Endodermal cell (in vitro differentiated cells): ENCODE measurements around the gene PRDM15. TPM values are rescaled to one million over a fixed set of nuclear protein-coding genes. Genes with fewer than 3 reads are reported as not detected.

Source experiments
- DNase-seq: peaks from one replicate; pipeline ENCODE4 v3.0.0-alpha.2; 2017
- H3K27ac ChIP-seq: 2 replicates; pipeline ENCODE4 v1.5.1; 2013; ENCODE audit warnings: mild to moderate bottlenecking, low read depth, low read length, moderate library complexity
- H3K27me3 ChIP-seq: 2 replicates; pipeline ENCODE4 v1.6.1; 2013; ENCODE audit warnings: mild to moderate bottlenecking, low read length, moderate library complexity; ENCODE audit not compliant: insufficient read depth, control insufficient read depth, poor library complexity, severe bottlenecking
- H3K36me3 ChIP-seq: 2 replicates; pipeline ENCODE4 v1.7.0; 2013; ENCODE audit warnings: mild to moderate bottlenecking, low read length, moderate library complexity; ENCODE audit not compliant: control insufficient read depth, insufficient read depth
- H3K4me1 ChIP-seq: one replicate; pipeline ENCODE4 v1.7.0; 2013; ENCODE audit warnings: low read length; ENCODE audit not compliant: control insufficient read depth, insufficient read depth
- H3K4me3 ChIP-seq: 2 replicates; pipeline ENCODE4 v1.5.1; 2013; ENCODE audit warnings: mild to moderate bottlenecking, low read length, moderate library complexity
- H3K9ac ChIP-seq: 2 replicates; pipeline ENCODE4 v1.6.1; 2013; ENCODE audit warnings: mild to moderate bottlenecking, low read length, moderate library complexity; ENCODE audit not compliant: poor library complexity, severe bottlenecking; ENCODE audit errors: extremely low read depth
- H3K9me3 ChIP-seq: 2 replicates; pipeline ENCODE4 v1.6.1; 2013; ENCODE audit warnings: mild to moderate bottlenecking, low read length, moderate library complexity; ENCODE audit not compliant: control insufficient read depth
- H3K27ac Mint-ChIP-seq: 2 replicates; pipeline ENCODE4 v1.8.0; 2020; ENCODE audit warnings: mixed read lengths
- H3K27me3 Mint-ChIP-seq: 2 replicates; pipeline ENCODE4 v1.8.0; 2021; ENCODE audit warnings: mild to moderate bottlenecking, mixed read lengths; ENCODE audit not compliant: insufficient read depth
- H3K36me3 Mint-ChIP-seq: 2 replicates; pipeline ENCODE4 v1.8.0; 2020; ENCODE audit warnings: low read depth, mixed read lengths
- H3K4me1 Mint-ChIP-seq: 2 replicates; pipeline ENCODE4 v1.8.0; 2020; ENCODE audit warnings: mixed read lengths
- H3K4me3 Mint-ChIP-seq: 2 replicates; pipeline ENCODE4 v1.8.0; 2020; ENCODE audit warnings: mild to moderate bottlenecking, moderate library complexity, mixed read lengths
- H3K9me3 Mint-ChIP-seq: 2 replicates; pipeline ENCODE4 v1.8.0; 2020; ENCODE audit warnings: mild to moderate bottlenecking, mixed read lengths
- CTCF ChIP-seq: fragments of 200-600 bp; sonication (generic); conservative IDR thresholded peaks from 2 replicates; pipeline ENCODE4 v1.5.0; 2021; ENCODE audit warnings: antibody characterized with exemption, mild to moderate bottlenecking
- WGBS, 2 experiments: methylation state at CpG; one replicate each; pipeline versions ENCODE4 v1.1.5 to v1.1.7; 2013; ENCODE audit warnings: missing lambda C conversion rate in 2 of 2, mixed read lengths in 1 of 2; ENCODE audit not compliant: insufficient coverage in 1 of 2, insufficient read length in 1 of 2; 5-methylcytosine and 5-hydroxymethylcytosine counted together
- total RNA-seq, 2 donors: library from RNA; stranded (reverse); fragmentation: NEBNext Ultra II Directional in 1 of 2; extraction: Animal tissue kit (Norgen Biotek cat#: 25700) in 1 of 2; gene quantifications; 2 replicates in 1 of 2; 3 replicates in 1 of 2; pipeline ENCODE4 v1.2.1, GENCODE V29; 2021

PRDM15 gene
- total RNA-seq, 2 donors from 2014 or later: 8.8 to 10.1 TPM

GRCh38 chr21:41808094-41808493 is 71.0 kb downstream of the PRDM15 start:
- WGBS, 2 experiments: 92 to 98% methylated on average over 8 to 18 of the region's 18 CpGs
- Mint-ChIP-seq H3K27me3 (no peaks in the 10 kb centered on the region), H3K9me3 (no peaks in the 10 kb centered on the region), H3K36me3 (peaks cover 36% of the 10 kb centered on the region), H3K4me1 (peaks cover 9% of the 10 kb centered on the region), H3K4me3 (no peak overlapping the region), H3K27ac (no peak overlapping the region)
- peaks cover 13% of the 10 kb centered on the region for H3K36me3 ChIP-seq
- H3K9me3 ChIP-seq: no peaks in the 10 kb centered on the region
- no peaks in the 10 kb centered on the region for H3K27me3 ChIP-seq
- no peak overlapping the region for H3K4me3 ChIP-seq
- H3K27ac ChIP-seq: no peak overlapping the region
- no peak for DNase-seq
- H3K9ac ChIP-seq: no peak overlapping the region
- no peaks in the 10 kb centered on the region for H3K4me1 ChIP-seq
- no peak for TF ChIP-seq CTCF

- DNase-seq: no peak
- H3K9ac ChIP-seq: no peak overlapping the region
- Mint-ChIP-seq H3K27ac (no peak overlapping the region), H3K36me3 (peaks cover 42% of the 10 kb centered on the region), H3K27me3 (no peaks in the 10 kb centered on the region), H3K4me1 (no peaks in the 10 kb centered on the region), H3K9me3 (no peaks in the 10 kb centered on the region), H3K4me3 (no peak overlapping the region)
- no peak for TF ChIP-seq CTCF
- no peak overlapping the region for H3K4me3 ChIP-seq
- no peaks in the 10 kb centered on the region for H3K27me3 ChIP-seq
- H3K9me3 ChIP-seq: no peaks in the 10 kb centered on the region
- H3K36me3 ChIP-seq: peaks cover 15% of the 10 kb centered on the region
- H3K27ac ChIP-seq: no peak overlapping the region
- no peaks in the 10 kb centered on the region for H3K4me1 ChIP-seq
- WGBS, 2 experiments: 96 to 100% methylated on average over 1 to 4 of the region's 4 CpGs
Measured at GRCh38 chr21:41806773-41807172, 72.4 kb downstream of the PRDM15 start.

GRCh38 chr21:41805643-41806042 is 73.5 kb downstream of the PRDM15 start:
- WGBS, 2 experiments: 91 to 95% methylated on average over 3 of the region's 4 CpGs
- peaks cover 40% of the 10 kb centered on the region for H3K36me3 Mint-ChIP-seq
- Histone ChIP-seq H3K9ac (no peak overlapping the region), H3K36me3 (peaks cover 24% of the 10 kb centered on the region), H3K9me3 (no peaks in the 10 kb centered on the region), H3K27ac (no peak overlapping the region), H3K4me3 (no peak overlapping the region), H3K4me1 (no peaks in the 10 kb centered on the region), H3K27me3 (no peaks in the 10 kb centered on the region)
- no peaks in the 10 kb centered on the region for H3K27me3 Mint-ChIP-seq
- H3K4me1 Mint-ChIP-seq: no peaks in the 10 kb centered on the region
- H3K27ac Mint-ChIP-seq: no peak overlapping the region
- DNase-seq: no peak
- no peak for TF ChIP-seq CTCF
- no peaks in the 10 kb centered on the region for H3K9me3 Mint-ChIP-seq
- no peak overlapping the region for H3K4me3 Mint-ChIP-seq
